AG04450 (cell line): ENCODE results near the gene HS3ST5. TPM values are rescaled to one million over a fixed set of nuclear protein-coding genes. Genes with fewer than 3 reads are reported as not detected.

Experiments used
- CTCF ChIA-PET: fragments of 300-600, 350-600 bp; formaldehyde crosslinking; extraction: SDS; loops from one replicate; lab custom pipeline; 2022; ENCODE audit warnings: antibody characterized with exemption, inconsistent platforms; lab: Charles Lee
- POLR2A ChIA-PET: fragments of 350-600 bp; formaldehyde crosslinking; extraction: SDS; loops from one replicate; lab custom pipeline; 2021; ENCODE audit warnings: antibody characterized with exemption, inconsistent platforms; lab: Yijun Ruan, JAX
- DNase-seq: peaks from one replicate; pipeline ENCODE4 v3.0.0-alpha.2; 2011; ENCODE audit warnings: low read depth, low spot score
- H3K27ac ChIP-seq: one replicate; pipeline ENCODE4 v1.5.1; 2012; ENCODE audit warnings: low read depth, low read length, control low read depth
- H3K27me3 ChIP-seq: one replicate; pipeline ENCODE4 v1.6.0; 2012; ENCODE audit warnings: low read length; ENCODE audit not compliant: control insufficient read depth, insufficient read depth
- H3K4me3 ChIP-seq: 2 replicates; pipeline ENCODE4 v1.5.1; 2011; ENCODE audit warnings: mild to moderate bottlenecking, low read depth, low read length, control low read depth
- H3K9me3 ChIP-seq: 2 replicates; pipeline ENCODE4 v1.5.1; 2012; ENCODE audit warnings: low read length; ENCODE audit not compliant: control insufficient read depth, insufficient read depth
- polyA plus RNA-seq: library from polyadenylated mRNA; depleted of rRNA; stranded (reverse); fragments of >200 nt; gene quantifications from 2 replicates; pipeline ENCODE4 v1.2.3, GENCODE V29; 2011
- TF ChIP-seq, protein P1 (sequence below): IDR thresholded peaks from 2 replicates; pipeline ENCODE4 v1.5.1; 2011; ENCODE audit warnings: low read depth, low read length, control low read depth, inconsistent platforms

Gene HS3ST5
- polyA plus RNA-seq, 1 experiment = not detected

DNA sequence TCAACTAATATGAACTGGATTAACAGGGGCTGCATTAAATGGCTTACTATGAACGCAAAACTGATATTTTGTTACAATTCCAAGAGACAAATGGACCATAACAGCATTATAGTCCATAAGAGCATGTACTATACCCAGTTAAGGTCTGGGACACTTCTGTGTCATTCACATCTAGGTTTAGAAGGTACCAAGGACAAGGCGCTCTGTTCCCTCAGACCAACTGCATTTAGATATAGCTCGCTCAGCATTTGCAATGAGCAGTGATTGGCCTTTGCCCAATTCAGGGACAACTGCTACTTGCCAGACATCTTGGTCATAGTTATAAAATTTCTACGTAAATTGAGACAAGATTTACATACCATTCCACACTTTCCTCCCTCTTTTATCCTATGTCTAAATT is 132.4 kb downstream of the HS3ST5 start:
- DNase-seq = no peak
- CTCF ChIA-PET = no interaction called here
- POLR2A ChIA-PET = no interaction called here
- H3K27me3 ChIP-seq = no peaks in the 10 kb centered on the region
- H3K27ac ChIP-seq = no peak overlapping the region
- no peaks in the 10 kb centered on the region for H3K9me3 ChIP-seq
- TF ChIP-seq, protein P1, sequence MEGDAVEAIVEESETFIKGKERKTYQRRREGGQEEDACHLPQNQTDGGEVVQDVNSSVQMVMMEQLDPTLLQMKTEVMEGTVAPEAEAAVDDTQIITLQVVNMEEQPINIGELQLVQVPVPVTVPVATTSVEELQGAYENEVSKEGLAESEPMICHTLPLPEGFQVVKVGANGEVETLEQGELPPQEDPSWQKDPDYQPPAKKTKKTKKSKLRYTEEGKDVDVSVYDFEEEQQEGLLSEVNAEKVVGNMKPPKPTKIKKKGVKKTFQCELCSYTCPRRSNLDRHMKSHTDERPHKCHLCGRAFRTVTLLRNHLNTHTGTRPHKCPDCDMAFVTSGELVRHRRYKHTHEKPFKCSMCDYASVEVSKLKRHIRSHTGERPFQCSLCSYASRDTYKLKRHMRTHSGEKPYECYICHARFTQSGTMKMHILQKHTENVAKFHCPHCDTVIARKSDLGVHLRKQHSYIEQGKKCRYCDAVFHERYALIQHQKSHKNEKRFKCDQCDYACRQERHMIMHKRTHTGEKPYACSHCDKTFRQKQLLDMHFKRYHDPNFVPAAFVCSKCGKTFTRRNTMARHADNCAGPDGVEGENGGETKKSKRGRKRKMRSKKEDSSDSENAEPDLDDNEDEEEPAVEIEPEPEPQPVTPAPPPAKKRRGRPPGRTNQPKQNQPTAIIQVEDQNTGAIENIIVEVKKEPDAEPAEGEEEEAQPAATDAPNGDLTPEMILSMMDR = no peak
- no peak overlapping the region for H3K4me3 ChIP-seq

DNA sequence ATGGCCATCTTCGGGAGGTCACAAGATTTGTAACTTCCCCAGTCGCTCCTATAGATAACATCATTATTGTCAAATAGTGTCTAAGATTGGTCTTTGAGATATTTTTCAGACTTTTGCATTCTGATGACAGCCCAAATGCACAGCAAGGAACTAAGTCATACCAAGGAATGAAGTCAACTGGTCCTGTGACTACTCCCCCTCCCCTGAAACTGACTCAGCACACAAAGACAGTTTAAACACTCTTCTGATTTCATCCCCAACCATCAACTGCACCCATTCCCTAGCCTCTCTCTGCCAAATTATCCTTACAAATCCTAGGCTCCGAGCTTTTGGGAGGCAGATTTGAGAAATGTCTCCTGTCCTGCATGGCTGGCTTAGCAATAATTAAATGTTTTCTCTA is 139.4 kb downstream of the HS3ST5 start:
- TF ChIP-seq, protein P1 = no peak
- Histone ChIP-seq H3K4me3 (no peak overlapping the region), H3K9me3 (no peaks in the 10 kb centered on the region), H3K27ac (no peak overlapping the region), H3K27me3 (no peaks in the 10 kb centered on the region)
- no peak for DNase-seq
- ChIA-PET CTCF (no interaction called here), POLR2A (no interaction called here)

DNA sequence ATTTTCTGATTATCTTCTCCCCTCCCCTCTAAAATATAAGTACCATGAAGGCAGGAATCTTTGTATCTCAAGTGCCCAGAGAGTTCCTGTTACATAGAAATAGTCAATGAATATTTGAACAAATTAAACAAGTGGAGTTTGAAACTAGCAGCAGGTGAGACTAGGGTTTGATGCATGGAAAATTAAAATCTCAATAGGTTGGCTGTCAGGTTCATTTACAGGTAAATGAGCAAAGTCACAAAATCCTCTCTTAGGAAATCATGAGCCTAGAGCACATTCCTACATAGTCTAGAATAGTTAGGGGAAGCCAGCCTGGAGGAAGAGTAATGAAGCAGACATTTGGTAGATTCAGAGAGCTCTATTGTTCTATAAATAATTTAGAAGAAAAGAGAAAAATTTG is 140.4 kb downstream of the HS3ST5 start:
- no peaks in the 10 kb centered on the region for H3K27me3 ChIP-seq
- DNase-seq = no peak
- ChIA-PET POLR2A (no interaction called here), CTCF (no interaction called here)
- H3K27ac ChIP-seq = no peak overlapping the region
- no peaks in the 10 kb centered on the region for H3K9me3 ChIP-seq
- H3K4me3 ChIP-seq = no peak overlapping the region
- TF ChIP-seq, protein P1 = no peak

DNA sequence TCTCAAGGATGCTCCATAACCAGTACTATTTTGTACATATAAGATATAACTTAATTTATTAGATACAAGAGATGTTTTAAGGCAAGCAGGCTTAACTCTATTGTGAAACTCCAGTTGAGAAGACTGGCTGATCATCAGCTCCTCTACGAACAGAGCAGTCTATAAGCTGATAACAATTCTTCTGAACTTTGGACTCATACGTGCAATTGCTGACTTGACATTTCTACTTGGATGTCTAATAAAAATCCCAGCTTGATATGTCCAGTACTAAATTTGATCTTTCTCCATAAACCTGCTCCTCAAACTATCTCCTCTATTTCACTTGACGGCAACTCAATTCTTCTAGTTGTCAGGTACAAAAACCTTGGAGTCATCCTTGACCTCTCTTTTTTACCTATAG is 141.9 kb downstream of the HS3ST5 start:
- no peak for DNase-seq
- TF ChIP-seq, protein P1 = no peak
- CTCF ChIA-PET = no interaction called here
- H3K9me3 ChIP-seq = no peaks in the 10 kb centered on the region
- H3K27ac ChIP-seq = no peak overlapping the region
- no peak overlapping the region for H3K4me3 ChIP-seq
- no peaks in the 10 kb centered on the region for H3K27me3 ChIP-seq
- POLR2A ChIA-PET = no interaction called here

DNA sequence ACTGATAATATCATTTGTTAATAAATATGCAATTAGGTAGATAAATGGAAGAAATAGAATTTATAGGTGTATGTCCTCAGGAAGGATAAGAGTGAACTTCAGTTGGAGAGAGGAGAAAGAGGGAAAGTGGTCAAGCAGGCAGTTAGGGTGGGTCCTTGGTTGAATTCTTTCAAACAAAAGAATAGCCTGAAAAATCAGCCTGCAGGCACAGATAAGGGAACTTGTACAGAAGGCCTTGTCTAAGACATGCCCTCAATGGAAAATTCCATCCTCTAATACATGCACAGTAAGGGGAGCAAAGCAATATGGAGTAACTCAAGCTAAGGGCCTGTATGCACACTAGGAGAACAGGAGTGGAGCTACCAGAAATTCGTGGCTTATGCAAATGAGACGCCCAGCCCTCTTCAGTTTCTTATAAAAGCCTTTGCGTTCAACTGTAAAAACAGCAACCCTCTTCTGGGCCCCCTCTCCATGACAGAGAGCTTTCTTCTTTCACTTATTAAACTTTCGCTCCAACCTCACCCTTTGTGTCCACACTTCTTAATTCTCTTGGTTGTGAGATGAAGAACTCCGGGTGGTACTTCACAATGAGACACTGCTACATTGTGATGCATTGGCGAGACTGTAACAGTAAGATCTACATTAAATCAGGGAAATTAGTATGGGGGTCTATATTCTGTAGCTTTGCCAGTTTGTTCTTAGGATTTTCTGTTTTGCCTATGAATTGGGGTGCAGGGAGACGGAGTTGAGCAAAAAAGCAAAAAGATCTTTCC is 147.0 kb downstream of the HS3ST5 start:
- DNase-seq = no peak
- ChIA-PET POLR2A (no interaction called here), CTCF (no interaction called here)
- H3K27me3 ChIP-seq = no peaks in the 10 kb centered on the region
- TF ChIP-seq, protein P1 = no peak
- H3K4me3 ChIP-seq = no peak overlapping the region
- H3K9me3 ChIP-seq = no peaks in the 10 kb centered on the region
- no peak overlapping the region for H3K27ac ChIP-seq
